HEK293 (cell line): ENCODE results near the gene TMEM184C.

ENCODE experiments used
- CTCF ChIA-PET: fragments of 350-600 bp; formaldehyde crosslinking; extraction: SDS; loops from one replicate; lab custom pipeline; 2021; ENCODE audit warnings: antibody characterized with exemption; lab: Yijun Ruan, JAX
- POLR2A ChIA-PET: fragments of 300-600 bp; formaldehyde crosslinking; extraction: SDS; loops from one replicate; lab custom pipeline; 2020; ENCODE audit warnings: antibody characterized with exemption, inconsistent platforms; lab: Yijun Ruan, JAX
- H3K27ac ChIP-seq: fragments of 200-500 bp; sonication (Bioruptor generic); 2 replicates; pipeline ENCODE4 v1.5.1; 2014; ENCODE audit warnings: low read depth, low read length, control low read depth, inconsistent platforms; ENCODE audit errors: extremely low read depth
- H3K36me3 ChIP-seq, 2 experiments: fragments of 200-500 bp in 1 of 2; sonication (Bioruptor generic) in 1 of 2; 1 replicate in 1 of 2; 2 replicates in 1 of 2; pipeline ENCODE4 v1.5.1; 2014 to 2017; ENCODE audit warnings: inconsistent platforms in 2 of 2, low read length in 2 of 2; ENCODE audit not compliant: control insufficient read depth in 2 of 2, insufficient read depth in 1 of 2
- H3K4me1 ChIP-seq: fragments of 200-500 bp; sonication (Bioruptor generic); 2 replicates; pipeline ENCODE4 v1.5.1; 2014; ENCODE audit warnings: mild to moderate bottlenecking, low read length, inconsistent platforms; ENCODE audit not compliant: control insufficient read depth, insufficient read depth
- H3K4me3 ChIP-seq: 2 replicates; pipeline ENCODE4 v1.5.1; 2011; ENCODE audit warnings: low read depth, mild to moderate bottlenecking, control low read depth, low read length, moderate library complexity
- H3K9me3 ChIP-seq: fragments of 200-500 bp; sonication (Bioruptor generic); 2 replicates; pipeline ENCODE4 v1.5.1; 2014; ENCODE audit warnings: low read depth, low read length, inconsistent platforms; ENCODE audit not compliant: control insufficient read depth, insufficient read depth
- GFI1B ChIP-seq: fragments of 450-650 bp; formaldehyde crosslinking; IDR thresholded peaks from 2 replicates; pipeline ENCODE4 v1.5.1; 2016; ENCODE audit warnings: missing biosample characterization, missing genetic modification characterization
- GLIS1 ChIP-seq: fragments of 450-650 bp; formaldehyde crosslinking; IDR thresholded peaks from 2 replicates; pipeline ENCODE4 v1.5.1; 2016; ENCODE audit warnings: missing biosample characterization, missing genetic modification characterization
- SALL2 ChIP-seq: fragments of 450-650 bp; formaldehyde crosslinking; IDR thresholded peaks from 2 replicates; pipeline ENCODE4 v1.5.0; 2017; ENCODE audit warnings: missing biosample characterization, mild to moderate bottlenecking, missing genetic modification characterization, borderline replicate concordance
- SP2 ChIP-seq: fragments of 450-650 bp; formaldehyde crosslinking; IDR thresholded peaks from 2 replicates; pipeline ENCODE4 v1.5.1; 2016; ENCODE audit warnings: missing biosample characterization, missing genetic modification characterization
- SP7 ChIP-seq: fragments of 450-650 bp; formaldehyde crosslinking; IDR thresholded peaks from 2 replicates; pipeline ENCODE4 v1.5.1; 2016; ENCODE audit warnings: missing biosample characterization, missing genetic modification characterization
- WT1 ChIP-seq: fragments of 450-650 bp; formaldehyde crosslinking; IDR thresholded peaks from 2 replicates; pipeline ENCODE4 v1.5.1; 2016; ENCODE audit warnings: missing biosample characterization, missing genetic modification characterization
- YY1 ChIP-seq: fragments of 450-650 bp; formaldehyde crosslinking; IDR thresholded peaks from 2 replicates; pipeline ENCODE4 v1.5.1; 2018; ENCODE audit warnings: missing biosample characterization, missing genetic modification characterization
- ZFP69B ChIP-seq: fragments of 450-650 bp; formaldehyde crosslinking; IDR thresholded peaks from 2 replicates; pipeline ENCODE4 v1.5.1; 2016; ENCODE audit warnings: missing biosample characterization, missing genetic modification characterization
- ZNF112 ChIP-seq: fragments of 450-650 bp; formaldehyde crosslinking; IDR thresholded peaks from 2 replicates; pipeline ENCODE4 v1.5.0; 2017; ENCODE audit warnings: missing biosample characterization, missing genetic modification characterization
- ZNF138 ChIP-seq: fragments of 450-650 bp; formaldehyde crosslinking; IDR thresholded peaks from 2 replicates; pipeline ENCODE4 v1.5.1; 2016; ENCODE audit warnings: missing biosample characterization, missing genetic modification characterization, borderline replicate concordance
- ZNF16 ChIP-seq: fragments of 450-650 bp; formaldehyde crosslinking; IDR thresholded peaks from 2 replicates; pipeline ENCODE4 v1.5.1; 2016; ENCODE audit warnings: low read depth, missing biosample characterization, missing genetic modification characterization
- ZNF211 ChIP-seq: fragments of 450-650 bp; formaldehyde crosslinking; IDR thresholded peaks from 2 replicates; pipeline ENCODE4 v1.5.1; 2016; ENCODE audit warnings: low read depth, missing biosample characterization, missing genetic modification characterization
- ZNF23 ChIP-seq: fragments of 450-650 bp; formaldehyde crosslinking; IDR thresholded peaks from 2 replicates; pipeline ENCODE4 v1.5.1; 2016; ENCODE audit warnings: missing biosample characterization, missing genetic modification characterization, borderline replicate concordance
- ZNF239 ChIP-seq: fragments of 450-650 bp; formaldehyde crosslinking; IDR thresholded peaks from 2 replicates; pipeline ENCODE4 v1.5.1; 2016; ENCODE audit warnings: missing biosample characterization, missing genetic modification characterization
- ZNF302 ChIP-seq: fragments of 450-650 bp; formaldehyde crosslinking; IDR thresholded peaks from 2 replicates; pipeline ENCODE4 v1.5.1; 2016; ENCODE audit warnings: missing biosample characterization, missing genetic modification characterization, low read depth
- ZNF311 ChIP-seq: fragments of 450-650 bp; formaldehyde crosslinking; IDR thresholded peaks from 2 replicates; pipeline ENCODE4 v1.5.1; 2017; ENCODE audit warnings: missing biosample characterization, missing genetic modification characterization, borderline replicate concordance
- ZNF416 ChIP-seq: fragments of 450-650 bp; formaldehyde crosslinking; IDR thresholded peaks from 2 replicates; pipeline ENCODE4 v1.5.1; 2016; ENCODE audit warnings: missing biosample characterization, missing genetic modification characterization
- ZNF473 ChIP-seq: fragments of 450-650 bp; formaldehyde crosslinking; IDR thresholded peaks from 2 replicates; pipeline ENCODE4 v1.5.1; 2017; ENCODE audit warnings: missing biosample characterization, missing genetic modification characterization
- ZNF544 ChIP-seq: fragments of 450-650 bp; formaldehyde crosslinking; IDR thresholded peaks from 2 replicates; pipeline ENCODE4 v1.5.0; 2017; ENCODE audit warnings: missing biosample characterization, missing genetic modification characterization
- ZNF561 ChIP-seq: fragments of 450-650 bp; IDR thresholded peaks from 2 replicates; pipeline ENCODE4 v1.5.1; 2018; ENCODE audit warnings: missing biosample characterization, missing genetic modification characterization, borderline replicate concordance
- ZNF600 ChIP-seq: fragments of 450-650 bp; formaldehyde crosslinking; IDR thresholded peaks from 2 replicates; pipeline ENCODE4 v1.5.1; 2016; ENCODE audit warnings: missing biosample characterization, missing genetic modification characterization
- ZSCAN16 ChIP-seq: fragments of 450-650 bp; formaldehyde crosslinking; IDR thresholded peaks from 2 replicates; pipeline ENCODE4 v1.5.1; 2016; ENCODE audit warnings: missing biosample characterization, missing genetic modification characterization
- TF ChIP-seq, protein P1 (sequence below): fragments of 450-650 bp; formaldehyde crosslinking; IDR thresholded peaks from 2 replicates; pipeline ENCODE4 v1.5.1; 2016; ENCODE audit warnings: missing biosample characterization, missing genetic modification characterization
- TF ChIP-seq, protein P2 (sequence below): fragments of 450-650 bp; IDR thresholded peaks from 2 replicates; pipeline ENCODE4 v1.5.1; 2018; ENCODE audit warnings: missing biosample characterization, mild to moderate bottlenecking, missing genetic modification characterization
- TF ChIP-seq, protein P3 (sequence below): fragments of 450-650 bp; formaldehyde crosslinking; IDR thresholded peaks from 2 replicates; pipeline ENCODE4 v1.5.1; 2016; ENCODE audit warnings: missing biosample characterization, missing genetic modification characterization
- TF ChIP-seq, protein P4 (sequence below): fragments of 450-650 bp; formaldehyde crosslinking; IDR thresholded peaks from 2 replicates; pipeline ENCODE4 v1.5.1; 2016; ENCODE audit warnings: missing biosample characterization, missing genetic modification characterization
- TF ChIP-seq, protein P5 (sequence below): fragments of 450-650 bp; formaldehyde crosslinking; IDR thresholded peaks from 2 replicates; pipeline ENCODE4 v1.5.1; 2016; ENCODE audit warnings: missing biosample characterization, missing genetic modification characterization

TMEM184C gene

DNA sequence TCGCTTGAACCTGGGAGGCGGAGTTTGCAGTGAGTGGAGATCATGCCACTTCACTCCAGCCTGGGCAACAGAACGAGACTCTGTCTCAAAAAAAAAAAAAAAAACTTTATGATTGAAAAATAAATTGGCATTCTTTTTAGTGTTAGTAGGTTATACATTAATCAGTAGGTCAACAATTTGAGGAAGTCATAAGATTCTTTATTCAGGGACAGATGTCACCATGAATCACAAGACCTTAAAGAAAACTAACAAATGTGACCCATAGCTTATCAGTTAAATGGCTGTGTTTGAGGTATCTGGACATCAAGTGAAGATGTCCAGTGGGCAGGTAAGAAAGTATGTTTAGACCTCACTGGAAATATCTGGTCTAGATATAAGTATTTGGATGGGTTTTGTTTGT is 76.0 kb downstream of the TMEM184C start:
- TF ChIP-seq SP2 (no peak), ZNF416 (tag by site-specific recombination) (no peak), ZNF23 (no peak)
- TF ChIP-seq, protein P1, sequence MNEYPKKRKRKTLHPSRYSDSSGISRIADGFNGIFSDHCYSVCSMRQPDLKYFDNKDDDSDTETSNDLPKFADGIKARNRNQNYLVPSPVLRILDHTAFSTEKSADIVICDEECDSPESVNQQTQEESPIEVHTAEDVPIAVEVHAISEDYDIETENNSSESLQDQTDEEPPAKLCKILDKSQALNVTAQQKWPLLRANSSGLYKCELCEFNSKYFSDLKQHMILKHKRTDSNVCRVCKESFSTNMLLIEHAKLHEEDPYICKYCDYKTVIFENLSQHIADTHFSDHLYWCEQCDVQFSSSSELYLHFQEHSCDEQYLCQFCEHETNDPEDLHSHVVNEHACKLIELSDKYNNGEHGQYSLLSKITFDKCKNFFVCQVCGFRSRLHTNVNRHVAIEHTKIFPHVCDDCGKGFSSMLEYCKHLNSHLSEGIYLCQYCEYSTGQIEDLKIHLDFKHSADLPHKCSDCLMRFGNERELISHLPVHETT, result no peak
- no peak overlapping the region for H3K27ac ChIP-seq
- no peaks in the 10 kb centered on the region for H3K36me3 ChIP-seq
- ChIA-PET POLR2A (no interaction called here), CTCF (interaction anchor here (0.6 to 2.0 kb wide), 3 partner anchors 8 to 174 kb away, joined by 3 to 12 read pairs (median 3); no protein-coding TSS in a partner anchor)
- H3K4me3 ChIP-seq, result no peak overlapping the region
- no peaks in the 10 kb centered on the region for H3K9me3 ChIP-seq
- H3K4me1 ChIP-seq, result no peaks in the 10 kb centered on the region

DNA sequence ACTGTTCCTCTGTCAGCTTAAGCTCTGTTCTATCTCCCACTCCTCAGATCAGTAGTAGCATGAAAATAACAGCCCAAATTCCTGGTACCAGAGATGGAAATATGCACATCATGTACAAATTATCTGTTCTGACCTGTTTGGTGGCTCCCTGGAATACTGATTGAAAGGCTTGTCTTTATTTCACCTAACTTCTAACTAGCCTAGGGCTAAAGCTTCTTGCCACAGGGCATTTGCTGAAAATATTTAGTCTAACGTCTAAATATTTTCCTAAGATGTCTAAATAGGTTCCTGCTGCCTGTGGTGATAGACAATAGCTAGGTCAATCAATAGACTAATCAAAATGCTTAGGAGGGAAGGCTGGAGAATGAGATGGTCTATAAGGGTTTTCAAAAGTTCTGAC is 79.7 kb downstream of the TMEM184C start:
- no peak overlapping the region for H3K27ac ChIP-seq
- H3K36me3 ChIP-seq, result no peaks in the 10 kb centered on the region
- no peak overlapping the region for H3K4me3 ChIP-seq
- ChIA-PET POLR2A (no interaction called here), CTCF (interaction anchor here (0.7 to 3.3 kb wide), 3 partner anchors 12 to 170 kb away, joined by 3 to 19 read pairs (median 11); no protein-coding TSS in a partner anchor)
- H3K4me1 ChIP-seq, result no peaks in the 10 kb centered on the region
- TF ChIP-seq GFI1B (no peak), ZNF16 (tag by site-specific recombination) (no peak), ZNF211 (no peak), ZFP69B (no peak), ZNF600 (tag by site-specific recombination) (no peak), ZNF239 (tag by site-specific recombination) (no peak), WT1 (tag by site-specific recombination) (no peak), ZNF311 (tag by site-specific recombination) (no peak), ZNF544 (tag by site-specific recombination) (no peak), ZNF561 (tag by site-specific recombination) (no peak), ZNF138 (tag by site-specific recombination) (no peak)
- TF ChIP-seq, protein P2, sequence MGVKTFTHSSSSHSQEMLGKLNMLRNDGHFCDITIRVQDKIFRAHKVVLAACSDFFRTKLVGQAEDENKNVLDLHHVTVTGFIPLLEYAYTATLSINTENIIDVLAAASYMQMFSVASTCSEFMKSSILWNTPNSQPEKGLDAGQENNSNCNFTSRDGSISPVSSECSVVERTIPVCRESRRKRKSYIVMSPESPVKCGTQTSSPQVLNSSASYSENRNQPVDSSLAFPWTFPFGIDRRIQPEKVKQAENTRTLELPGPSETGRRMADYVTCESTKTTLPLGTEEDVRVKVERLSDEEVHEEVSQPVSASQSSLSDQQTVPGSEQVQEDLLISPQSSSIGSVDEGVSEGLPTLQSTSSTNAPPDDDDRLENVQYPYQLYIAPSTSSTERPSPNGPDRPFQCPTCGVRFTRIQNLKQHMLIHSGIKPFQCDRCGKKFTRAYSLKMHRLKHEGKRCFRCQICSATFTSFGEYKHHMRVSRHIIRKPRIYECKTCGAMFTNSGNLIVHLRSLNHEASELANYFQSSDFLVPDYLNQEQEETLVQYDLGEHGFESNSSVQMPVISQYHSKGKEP, result no peak
- TF ChIP-seq, protein P3, sequence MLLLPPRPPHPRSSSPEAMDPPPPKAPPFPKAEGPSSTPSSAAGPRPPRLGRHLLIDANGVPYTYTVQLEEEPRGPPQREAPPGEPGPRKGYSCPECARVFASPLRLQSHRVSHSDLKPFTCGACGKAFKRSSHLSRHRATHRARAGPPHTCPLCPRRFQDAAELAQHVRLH (tag by site-specific recombination), result no peak
- no peaks in the 10 kb centered on the region for H3K9me3 ChIP-seq

DNA sequence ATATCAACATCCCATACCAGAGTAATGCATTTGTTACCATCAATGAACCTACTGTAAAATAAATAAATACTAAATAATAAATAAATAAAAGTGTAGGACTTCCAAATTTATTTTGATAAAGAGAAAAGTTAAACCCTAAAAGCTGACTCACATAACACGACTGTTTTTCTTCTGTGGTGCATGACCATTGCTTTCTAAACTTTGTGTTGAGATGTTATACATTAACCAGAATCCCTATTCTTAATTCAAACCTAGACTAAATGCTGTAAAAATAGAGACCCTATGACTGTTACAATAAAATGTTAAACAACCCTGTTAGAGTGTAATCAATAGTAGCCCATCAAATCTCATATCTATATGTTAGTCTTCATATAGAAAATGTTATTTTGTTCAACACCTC is 87.6 kb downstream of the TMEM184C start:
- Histone ChIP-seq H3K4me3 (no peak overlapping the region), H3K27ac (no peak overlapping the region), H3K4me1 (no peaks in the 10 kb centered on the region), H3K36me3 (no peaks in the 10 kb centered on the region), H3K9me3 (no peaks in the 10 kb centered on the region)
- ChIA-PET CTCF (no interaction called here), POLR2A (no interaction called here)
- TF ChIP-seq ZNF473 (tag by site-specific recombination), result no peak
- no peak for TF ChIP-seq YY1 (tag by site-specific recombination)
- no peak for TF ChIP-seq ZNF23
- TF ChIP-seq, protein P4, sequence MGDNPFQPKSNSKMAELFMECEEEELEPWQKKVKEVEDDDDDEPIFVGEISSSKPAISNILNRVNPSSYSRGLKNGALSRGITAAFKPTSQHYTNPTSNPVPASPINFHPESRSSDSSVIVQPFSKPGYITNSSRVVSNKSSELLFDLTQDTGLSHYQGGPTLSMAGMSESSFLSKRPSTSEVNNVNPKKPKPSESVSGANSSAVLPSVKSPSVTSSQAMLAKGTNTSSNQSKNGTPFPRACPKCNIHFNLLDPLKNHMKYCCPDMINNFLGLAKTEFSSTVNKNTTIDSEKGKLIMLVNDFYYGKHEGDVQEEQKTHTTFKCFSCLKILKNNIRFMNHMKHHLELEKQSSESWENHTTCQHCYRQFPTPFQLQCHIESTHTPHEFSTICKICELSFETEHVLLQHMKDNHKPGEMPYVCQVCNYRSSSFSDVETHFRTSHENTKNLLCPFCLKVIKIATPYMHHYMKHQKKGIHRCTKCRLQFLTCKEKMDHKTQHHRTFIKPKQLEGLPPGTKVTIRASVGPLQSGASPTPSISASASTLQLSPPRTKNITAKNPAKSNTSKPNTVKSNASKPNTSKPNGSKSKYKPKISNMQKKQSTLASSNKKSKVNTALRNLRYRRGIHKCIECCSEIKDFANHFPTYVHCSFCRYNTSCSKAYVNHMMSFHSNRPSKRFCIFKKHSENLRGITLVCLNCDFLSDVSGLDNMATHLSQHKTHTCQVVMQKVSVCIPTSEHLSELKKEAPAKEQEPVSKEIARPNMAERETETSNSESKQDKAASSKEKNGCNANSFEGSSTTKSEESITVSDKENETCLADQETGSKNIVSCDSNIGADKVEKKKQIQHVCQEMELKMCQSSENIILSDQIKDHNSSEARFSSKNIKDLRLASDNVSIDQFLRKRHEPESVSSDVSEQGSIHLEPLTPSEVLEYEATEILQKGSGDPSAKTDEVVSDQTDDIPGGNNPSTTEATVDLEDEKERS, result no peak
- no peak for TF ChIP-seq ZNF302 (tag by site-specific recombination)
- TF ChIP-seq, protein P5, sequence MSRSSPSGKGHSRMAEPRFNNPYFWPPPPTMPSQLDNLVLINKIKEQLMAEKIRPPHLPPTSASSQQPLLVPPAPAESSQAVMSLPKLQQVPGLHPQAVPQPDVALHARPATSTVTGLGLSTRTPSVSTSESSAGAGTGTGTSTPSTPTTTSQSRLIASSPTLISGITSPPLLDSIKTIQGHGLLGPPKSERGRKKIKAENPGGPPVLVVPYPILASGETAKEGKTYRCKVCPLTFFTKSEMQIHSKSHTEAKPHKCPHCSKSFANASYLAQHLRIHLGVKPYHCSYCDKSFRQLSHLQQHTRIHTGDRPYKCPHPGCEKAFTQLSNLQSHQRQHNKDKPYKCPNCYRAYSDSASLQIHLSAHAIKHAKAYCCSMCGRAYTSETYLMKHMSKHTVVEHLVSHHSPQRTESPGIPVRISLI (tag by site-specific recombination), result no peak
- no peak for TF ChIP-seq SP7 (tag by site-specific recombination)
- no peak for TF ChIP-seq ZSCAN16 (tag by site-specific recombination)
- no peak for TF ChIP-seq GLIS1 (tag by site-specific recombination)
- TF ChIP-seq ZNF112, result no peak
- no peak for TF ChIP-seq SALL2
